Breast epithelium (tissue), 3 donors: ENCODE results near the gene CBLB.

Experiments
- CTCF ChIP-seq, 3 donors: fragments of 450-650 bp; IDR thresholded peaks; one replicate each; pipeline ENCODE4 v1.5.1; 2016 to 2017; ENCODE audit warnings: antibody characterized with exemption in 3 of 3, mild to moderate bottlenecking in 3 of 3, moderate library complexity in 3 of 3
- POLR2A ChIP-seq: fragments of 450-650 bp; IDR thresholded peaks from one replicate; pipeline ENCODE4 v1.6.1; 2016; ENCODE audit warnings: antibody characterized with exemption, mild to moderate bottlenecking, moderate library complexity
- POLR2AphosphoS5 ChIP-seq, 3 donors: sonication (generic); formaldehyde crosslinking; IDR thresholded peaks; one replicate each; pipeline ENCODE4 v1.6.1; 2017; ENCODE audit warnings: antibody characterized with exemption in 3 of 3

GRCh38 chr3:105647047-105647446 lies 221.8 kb downstream of the CBLB start:
- TF ChIP-seq CTCF (IDR thresholded peaks at IDR 0.05) (no peak), POLR2A (no peak), POLR2AphosphoS5 (IDR thresholded peaks at IDR 0.05) (no peak)
